Fibroblast of skin of left quadriceps (primary cell): ENCODE measurements around the gene MAP4K3.
"Not testable (repeated sequence)": the region's sequence is repeated elsewhere in the genome, so short reads cannot be mapped to it uniquely, and the experiment has no call there.

Source experiments
- DNase-seq, 2 experiments: peaks; one replicate each; pipeline ENCODE4 v3.0.0-alpha.2; 2013; ENCODE audit warnings: low read depth in 2 of 2

Gene MAP4K3

DNA sequence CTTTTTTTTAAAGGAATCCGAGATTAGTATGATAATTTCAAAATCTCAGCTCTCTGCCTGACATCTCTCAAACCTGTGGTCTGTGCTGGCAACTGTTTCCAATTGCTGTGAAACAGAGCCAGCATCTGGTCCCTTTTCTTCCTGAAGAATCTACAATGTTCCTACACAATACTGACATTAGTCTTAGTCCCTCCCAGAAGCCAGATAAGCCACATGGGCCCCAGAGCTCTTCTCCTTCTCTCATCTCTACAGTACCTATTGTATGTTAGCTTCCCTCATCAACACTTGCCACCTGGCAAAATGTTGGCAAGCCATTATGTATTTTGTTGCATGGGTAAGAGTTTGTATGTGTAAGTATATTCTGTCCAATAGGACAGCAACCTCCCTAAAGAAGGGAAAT, 130.5 kb downstream of the MAP4K3 start:
- DNase-seq = no peak

DNA sequence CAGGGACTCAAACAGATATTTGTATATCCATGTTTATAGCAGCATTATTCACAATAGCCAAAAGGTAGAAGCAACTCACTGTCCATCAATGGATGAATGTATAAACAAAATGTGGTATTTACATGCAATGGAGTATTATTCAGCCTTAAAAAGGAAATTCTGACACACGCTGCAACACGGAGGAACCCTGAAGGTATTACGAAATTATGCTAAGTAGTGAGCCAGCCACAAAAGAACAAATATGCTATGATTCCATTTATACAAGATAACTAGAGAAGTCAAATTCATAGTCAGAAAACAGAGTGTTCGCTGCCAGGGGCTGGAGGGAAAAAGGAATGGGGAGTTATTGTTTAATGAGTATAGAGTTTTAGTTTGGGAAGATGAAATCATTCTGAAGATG, 132.4 kb downstream of the MAP4K3 start:
- DNase-seq = no peak

DNA sequence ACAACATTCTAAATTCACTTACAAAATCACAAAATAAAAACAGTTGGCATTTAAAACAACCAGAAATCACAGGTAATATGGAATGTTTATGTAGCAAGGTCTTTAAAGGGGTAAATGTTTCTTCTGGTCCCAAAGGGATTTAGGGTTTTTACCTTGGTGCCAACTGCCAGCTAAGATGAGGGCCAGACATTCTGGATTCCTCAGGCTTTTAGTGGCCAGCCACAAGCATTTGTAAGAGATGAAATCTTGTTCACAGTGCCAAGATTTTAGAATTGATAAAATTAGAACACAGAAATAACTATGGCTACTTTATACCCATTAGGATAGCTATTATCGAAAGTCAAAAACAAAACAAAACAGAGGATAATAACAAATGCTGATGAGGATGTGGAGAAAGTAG, 132.9 kb downstream of the MAP4K3 start:
- DNase-seq = peak in 1 of 2 experiments; percentile 25

DNA sequence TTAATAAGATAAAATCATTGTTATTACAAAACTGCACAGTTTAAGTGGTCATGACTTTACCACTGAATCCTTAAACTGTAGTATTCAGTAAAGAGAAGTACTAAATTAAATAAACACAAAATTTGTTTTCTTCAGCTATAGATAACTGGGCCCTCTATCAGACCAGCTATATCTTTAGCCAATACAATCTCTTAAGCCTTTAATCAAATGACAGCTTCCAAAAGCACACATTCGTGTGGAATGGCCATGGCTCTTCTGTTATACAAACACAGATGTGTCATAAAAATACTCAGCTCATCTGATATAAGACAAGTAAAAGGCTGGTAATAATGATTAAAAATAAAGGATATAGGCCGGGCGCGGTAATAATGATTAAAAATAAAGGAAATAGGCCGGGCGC, 135.7 kb downstream of the MAP4K3 start:
- DNase-seq = no peak

DNA sequence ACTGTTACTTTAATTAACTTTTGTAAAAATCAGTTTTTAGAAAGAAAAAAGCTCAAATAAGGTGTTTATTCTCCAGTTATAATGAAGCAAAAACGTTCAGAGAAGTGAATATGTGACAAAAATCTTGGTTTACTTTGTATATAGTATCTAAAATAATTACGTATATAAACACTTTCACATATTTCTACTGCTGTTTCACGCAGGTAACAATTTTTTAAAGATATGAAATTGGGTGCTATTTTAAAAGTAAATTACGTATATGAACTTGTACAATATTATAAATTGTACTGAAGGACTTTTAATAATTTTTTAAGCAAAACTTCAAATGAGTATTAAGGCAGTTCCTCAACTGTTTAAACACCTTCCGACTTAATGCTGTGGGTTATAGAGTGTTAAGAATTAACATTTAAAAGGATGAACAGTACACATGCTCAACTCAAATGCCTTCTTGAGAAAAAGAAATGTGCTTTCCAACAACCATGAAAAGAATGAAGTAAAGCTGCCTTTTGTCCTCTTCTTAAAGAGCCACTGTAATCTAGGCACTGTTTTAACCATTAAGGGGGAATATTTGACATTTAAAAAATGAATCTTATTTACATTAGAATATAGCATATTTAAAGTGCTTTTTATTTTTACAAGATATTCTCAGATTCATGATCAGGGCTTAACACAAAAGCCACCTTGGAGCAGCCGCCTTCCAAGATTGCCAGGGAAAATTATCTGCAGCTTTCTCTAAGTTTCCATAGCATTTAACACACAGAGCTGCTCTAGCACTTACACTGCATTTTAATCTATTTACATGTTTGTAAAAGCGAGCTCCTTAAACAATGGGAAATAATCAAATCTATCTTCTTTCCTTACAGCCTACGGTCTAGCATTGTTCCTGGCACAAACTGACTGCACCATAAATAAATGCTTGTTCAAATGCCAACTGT, 136.8 kb downstream of the MAP4K3 start:
- DNase-seq = no peak

DNA sequence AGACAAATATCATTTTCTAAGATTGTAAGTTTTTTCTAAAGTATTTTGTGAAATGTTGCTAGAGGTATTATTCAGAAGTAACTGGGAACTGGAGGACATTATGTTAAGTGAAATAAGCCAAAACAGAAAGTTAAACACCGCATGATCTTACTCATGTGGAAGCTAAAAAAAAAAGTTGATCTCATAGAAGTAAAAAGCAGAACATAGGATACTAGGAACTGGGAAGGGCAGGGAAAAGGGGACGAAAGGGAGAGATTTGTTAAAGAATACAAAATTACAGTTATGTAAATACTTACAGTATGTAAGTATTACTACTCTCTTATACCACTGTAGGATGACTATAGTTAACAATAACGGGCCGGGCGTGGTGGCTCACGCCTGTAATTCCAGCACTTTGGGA, 146.7 kb downstream of the MAP4K3 start:
- DNase-seq = no peak

DNA sequence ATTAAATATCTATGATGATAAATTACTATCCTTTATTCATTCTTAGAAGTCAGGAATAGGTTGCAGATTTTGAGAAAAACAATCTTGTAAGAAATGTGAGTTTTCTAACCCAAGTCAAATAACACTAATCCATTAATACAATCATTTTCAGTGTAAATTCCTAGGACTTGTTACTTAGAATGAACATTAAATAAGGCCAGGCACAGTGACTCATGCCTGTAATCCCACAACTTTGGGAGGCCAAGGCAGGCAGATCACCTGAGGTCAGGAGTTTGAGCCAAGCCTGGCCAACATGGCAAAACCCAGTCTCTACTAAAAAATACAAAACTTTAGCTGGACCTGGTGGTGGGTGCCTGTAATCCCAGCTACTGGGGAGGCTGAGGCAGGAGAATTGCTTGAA, 147.5 kb downstream of the MAP4K3 start:
- no peak for DNase-seq

DNA sequence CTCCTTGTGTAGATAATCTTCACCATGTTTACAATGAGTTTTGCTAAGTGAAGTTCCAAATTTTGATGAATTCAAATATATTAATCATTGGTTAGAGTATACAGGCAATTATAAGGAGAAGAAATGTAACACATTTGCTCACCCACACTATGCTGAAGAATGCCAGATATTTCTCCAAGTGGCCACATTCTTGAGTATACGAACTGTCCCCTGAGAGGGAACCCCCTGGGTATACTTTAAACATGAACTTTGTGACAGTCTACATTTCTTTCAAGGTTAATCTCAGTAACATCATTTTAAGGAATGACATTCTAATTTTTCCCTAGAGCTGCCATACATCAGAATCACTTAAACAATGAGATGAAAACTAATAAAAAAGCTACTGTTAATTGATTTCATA, 153.5 kb downstream of the MAP4K3 start:
- DNase-seq = no peak

DNA sequence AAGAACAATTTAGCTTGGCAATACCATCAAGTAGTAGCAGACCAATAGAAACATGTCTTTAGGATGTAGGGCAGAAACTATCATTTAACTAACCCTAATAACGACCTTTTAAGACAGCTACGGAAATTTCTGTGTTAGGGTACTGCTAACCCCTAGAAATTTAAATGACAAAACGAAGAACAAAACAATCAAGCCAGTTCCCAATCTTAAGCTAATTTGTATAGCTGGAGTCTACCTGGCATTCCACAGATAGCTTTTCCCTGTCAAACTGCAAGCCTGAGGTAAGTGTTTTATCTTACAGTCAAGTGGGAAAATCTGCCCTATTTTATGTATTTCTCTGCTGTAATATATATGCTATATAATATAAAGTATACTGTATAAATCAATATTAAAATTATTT, 155.7 kb downstream of the MAP4K3 start:
- DNase-seq = no peak

DNA sequence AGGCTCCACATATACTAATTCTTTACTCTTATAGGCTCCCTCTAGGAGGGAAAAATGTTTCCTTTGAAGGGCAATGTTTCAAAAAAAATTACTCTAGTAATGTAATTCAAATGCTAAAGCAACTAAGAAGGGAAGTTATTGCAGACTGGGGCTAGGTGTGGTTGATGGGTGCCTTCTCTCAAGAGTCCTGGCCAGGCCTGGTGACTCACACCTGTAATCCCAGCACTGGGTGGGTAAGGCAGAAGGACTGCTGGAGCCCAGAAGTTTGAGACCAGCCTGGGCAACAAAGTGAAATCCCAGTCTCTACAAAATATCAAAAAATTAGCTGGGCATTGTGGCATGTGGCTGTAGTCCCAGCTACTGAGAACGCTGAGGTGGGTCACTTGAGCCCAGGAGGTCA, 162.1 kb downstream of the MAP4K3 start:
- no peak for DNase-seq

DNA sequence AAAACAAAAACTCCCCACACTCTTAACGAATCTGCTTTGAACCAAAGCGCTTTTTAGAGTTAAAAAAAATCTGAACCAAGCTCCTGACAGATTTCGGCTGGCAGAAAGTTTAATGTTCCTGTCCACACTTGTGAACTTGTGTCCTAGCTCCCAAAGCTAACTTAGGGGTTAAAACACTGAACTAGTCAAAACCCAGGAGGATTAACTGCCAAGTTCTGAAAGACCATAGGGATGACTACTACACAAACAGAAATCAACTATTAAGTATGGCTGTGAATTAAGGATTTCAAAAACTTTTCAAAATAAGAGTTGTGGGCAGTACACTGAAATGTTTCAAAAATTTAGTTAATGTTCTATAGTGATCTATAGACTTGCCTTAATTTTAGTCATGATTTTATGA, 167.1 kb downstream of the MAP4K3 start:
- no peak for DNase-seq

DNA sequence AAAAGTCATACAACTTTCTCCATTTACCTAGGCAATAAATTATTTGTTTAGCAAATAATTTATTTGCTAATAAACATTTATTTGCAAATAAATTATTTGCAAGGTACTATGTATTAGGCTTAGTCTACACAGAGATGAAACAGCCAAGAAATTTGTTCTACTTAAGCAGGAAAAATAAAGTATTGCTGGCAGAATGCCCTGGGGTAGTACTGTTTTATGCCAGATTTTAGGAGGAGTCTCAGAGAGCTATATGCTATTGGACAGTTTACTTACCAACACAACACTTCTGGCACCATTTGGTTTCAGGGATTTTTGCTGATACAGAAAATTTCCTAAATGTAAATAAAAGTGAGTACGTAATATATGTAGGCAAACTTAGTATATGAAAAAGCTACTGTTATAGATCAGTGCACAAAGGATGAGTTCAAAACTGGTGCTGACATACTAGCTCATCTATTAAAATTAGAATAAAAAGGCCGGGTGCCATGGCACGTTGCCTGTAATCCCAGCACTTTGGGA, 170.1 kb downstream of the MAP4K3 start:
- DNase-seq = no peak

DNA sequence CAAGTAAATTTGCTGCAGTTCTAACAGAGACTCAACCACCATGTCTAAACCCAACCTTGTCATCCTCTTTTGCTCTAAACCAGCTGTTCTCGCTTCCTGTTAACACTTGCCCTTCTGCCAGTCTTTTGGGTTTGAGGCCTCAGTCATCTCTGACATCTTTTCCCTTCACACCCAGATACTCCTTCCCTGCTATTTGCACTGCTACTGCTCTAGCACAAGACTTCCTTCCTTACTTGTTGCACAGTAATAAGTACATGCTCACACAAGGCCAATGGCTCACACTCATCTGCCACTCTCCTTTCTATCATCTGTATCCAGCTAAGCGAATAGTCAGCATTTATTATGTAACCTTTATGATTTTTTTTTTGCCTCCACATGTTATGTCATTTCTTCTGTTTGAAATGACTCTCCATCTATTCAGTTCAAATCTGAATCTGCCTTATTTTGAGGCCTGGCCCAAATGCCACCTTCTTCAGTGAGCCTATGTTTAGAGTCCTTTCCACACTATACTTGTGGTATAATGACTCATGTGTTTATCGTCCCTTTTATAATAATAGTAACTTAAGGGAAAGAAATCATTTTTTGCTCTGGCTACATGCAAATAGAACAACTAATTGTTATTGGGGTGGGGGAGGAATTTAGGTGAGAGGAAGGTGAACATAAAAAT, 170.8 kb downstream of the MAP4K3 start:
- no peak for DNase-seq

DNA sequence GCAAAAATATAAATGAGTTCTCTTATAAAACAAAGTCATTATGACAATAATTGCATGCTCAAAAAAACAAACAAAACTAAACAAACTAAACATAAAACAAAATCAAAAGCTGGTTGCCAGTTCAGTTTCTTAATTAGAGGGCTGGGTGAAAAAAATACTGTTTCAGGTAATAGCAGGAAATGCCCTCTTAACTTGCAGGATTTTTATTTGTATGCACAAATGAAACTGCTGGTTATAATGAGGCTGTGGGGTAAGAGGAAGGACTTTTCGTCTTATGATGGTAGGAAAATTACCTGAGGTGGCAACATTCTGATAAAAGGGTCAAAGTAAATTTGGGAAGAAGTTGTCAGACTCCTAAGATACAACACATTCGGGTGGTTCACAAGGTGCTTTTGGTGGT, 171.8 kb downstream of the MAP4K3 start:
- no peak for DNase-seq

DNA sequence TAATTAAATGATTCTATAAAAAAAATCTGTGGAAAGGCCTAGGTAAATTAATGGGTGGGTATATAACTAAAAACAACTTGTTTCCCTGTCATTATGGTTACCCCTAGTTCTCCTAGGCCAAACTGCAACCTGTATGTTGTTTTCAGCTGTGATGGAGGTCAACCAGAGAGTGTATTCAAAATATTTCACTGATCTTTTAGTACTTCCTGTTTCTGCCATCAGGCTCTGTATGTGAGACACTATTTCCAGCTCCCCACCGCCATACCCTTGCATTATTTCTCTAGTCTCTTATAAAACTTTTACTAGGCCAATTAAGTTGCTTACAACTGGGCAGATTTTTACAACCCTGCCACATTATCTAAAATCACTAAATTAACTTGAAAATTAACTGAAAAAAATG, 172.4 kb downstream of the MAP4K3 start:
- DNase-seq = no peak

DNA sequence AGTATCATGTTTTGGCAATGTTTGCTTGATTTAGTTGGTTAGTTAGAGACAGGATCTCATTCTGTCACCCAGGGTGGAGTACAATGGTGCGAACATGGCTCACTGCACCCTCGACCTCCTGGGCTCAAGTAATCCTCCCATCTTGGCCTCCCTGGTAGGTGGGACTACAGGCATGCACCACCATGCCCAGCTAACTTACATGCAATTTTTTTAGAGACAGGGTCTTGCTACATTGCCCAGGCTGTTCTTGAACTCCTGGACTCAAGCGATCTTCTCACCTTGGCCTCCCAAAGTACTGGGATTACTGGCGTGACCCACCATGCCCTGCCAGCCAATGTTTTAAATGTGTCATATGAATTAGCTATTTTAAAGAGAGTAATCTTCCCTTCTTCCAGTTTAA, 177.0 kb downstream of the MAP4K3 start:
- DNase-seq = no peak

DNA sequence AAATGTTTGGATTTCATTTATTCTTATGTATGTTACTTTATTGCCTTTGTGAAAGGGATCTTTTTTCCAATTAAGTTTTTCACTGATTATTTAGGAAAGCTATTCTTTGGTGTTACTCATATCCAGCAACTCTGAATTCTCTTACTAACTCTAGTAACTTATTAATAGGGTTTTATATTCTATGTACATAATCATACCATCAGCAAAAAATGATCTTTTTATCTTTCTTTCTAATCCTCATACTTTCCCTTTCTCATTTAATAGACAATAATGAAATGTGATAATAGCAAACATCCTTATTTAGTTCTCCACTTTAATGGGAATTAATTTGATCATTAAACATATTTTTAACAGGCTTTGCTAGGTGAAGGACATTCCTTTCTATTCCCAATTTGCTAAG, 181.0 kb downstream of the MAP4K3 start:
- DNase-seq = no peak

DNA sequence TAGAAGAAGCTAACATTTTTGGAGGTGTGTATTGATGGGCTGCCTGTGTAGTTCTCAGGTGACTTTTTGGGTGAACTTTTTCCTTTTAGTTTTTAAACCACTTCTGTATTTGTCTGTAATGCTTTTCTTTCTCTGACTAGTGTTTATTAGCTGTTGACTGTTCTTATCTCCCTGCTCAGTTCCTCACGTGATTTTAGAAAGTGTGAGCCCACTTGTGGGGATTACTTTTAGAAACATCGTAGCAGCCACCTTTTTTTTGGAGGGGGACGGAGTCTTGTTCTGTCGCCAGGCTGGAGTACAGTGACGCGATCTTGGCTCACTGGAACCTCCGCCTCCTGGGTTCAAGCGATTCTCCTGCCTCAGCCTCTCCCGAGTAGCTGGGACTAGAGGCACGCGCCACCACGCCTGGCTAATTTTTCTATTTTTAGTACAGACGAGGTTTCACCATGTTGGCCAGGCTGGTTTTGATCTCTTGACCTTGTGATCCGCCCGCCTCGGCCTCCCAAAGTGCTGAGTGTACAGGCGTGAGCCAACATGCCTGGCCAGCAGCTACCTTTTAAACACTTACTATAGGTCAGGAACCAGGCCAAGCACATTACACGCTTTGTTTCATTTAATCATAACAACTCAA, 184.1 kb downstream of the MAP4K3 start:
- no peak for DNase-seq

DNA sequence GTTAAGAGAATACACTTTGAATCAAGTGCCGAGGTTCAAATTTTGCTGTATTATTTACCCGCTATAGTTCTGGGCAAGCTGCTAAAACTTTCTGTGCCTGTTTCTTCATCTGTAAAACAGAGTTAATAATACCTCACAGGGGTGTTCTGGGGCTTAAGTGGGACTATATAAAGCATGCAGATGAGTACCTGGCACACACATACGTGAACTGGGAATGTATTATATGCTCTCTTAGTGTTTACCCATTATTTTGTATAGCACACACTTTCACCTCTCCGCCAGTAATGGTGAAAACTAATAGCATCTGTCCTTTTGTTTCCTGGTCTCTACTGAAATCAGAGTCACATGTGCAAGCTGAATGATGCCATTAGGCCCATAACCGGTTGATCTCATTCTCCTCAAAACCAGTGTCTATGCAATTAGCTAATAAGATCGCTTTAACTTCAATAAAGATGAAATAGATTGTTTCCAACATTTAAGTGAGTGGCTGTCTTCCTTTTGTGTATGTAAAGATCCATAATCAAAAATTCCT, 189.5 kb downstream of the MAP4K3 start:
- no peak for DNase-seq

DNA sequence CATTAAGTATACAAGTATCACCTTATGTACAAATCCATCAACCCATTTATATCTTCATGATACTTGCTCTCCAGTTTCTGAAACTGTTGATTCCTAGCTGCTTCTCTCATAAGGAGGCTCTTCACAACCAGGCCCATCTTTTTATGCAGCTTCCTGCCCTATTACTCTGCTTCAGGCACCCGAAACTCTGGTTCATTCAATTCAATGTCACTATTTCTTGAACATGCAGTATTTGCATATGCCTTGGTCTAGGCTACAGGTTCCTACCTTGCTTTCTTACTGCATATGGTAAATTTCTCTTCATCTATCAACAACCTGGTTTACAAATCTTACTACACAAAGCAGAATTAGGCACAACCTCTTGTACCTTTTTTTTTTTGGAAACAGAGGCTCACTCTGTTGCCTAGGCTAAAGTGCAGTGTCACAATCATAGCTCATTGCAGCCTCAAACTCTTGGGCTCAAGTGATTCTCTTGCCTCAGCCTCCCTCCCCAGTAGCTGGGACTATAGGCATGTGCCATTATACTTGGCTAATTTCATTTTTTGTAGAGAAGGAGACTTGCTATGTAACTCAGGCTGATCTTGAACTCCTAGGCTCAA, 190.6 kb downstream of the MAP4K3 start:
- DNase-seq = no peak

DNA sequence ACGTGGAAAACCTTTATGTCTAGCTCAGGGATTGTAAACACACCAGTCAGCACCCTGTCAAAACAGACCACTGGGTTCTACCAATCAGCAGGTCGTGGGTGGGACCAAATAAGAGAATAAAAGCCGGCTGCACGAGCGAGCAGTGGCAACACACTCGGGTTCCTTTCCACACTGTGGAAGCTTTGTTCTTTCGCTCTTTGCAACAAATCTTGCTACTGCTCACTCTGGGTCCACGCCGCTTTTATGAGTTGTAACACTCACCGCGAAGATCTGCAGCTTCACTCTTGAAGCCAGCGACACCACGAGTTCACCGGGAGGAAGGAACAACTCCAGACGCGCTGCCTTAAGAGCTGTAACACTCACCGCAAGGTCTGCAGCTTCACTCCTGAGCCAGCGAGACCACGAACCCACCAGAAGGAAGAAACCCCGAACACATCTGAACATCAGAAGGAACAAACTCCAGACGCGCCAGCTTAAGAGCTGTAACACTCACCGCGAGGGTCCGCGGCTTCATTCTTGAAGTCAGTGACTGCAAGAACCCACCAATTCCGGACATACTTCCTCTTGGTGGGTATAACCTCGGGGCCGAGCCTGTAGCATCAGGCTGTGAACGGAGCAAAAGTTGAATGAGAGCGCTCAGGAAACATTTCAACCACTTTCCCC, 192.0 kb downstream of the MAP4K3 start:
- not testable (repeated sequence) for DNase-seq
